Progenitor cell of endocrine pancreas (in vitro differentiated cells): ENCODE data around the gene MYRIP. TPM values are rescaled to one million over a fixed set of nuclear protein-coding genes. Genes with fewer than 3 reads are reported as not detected.

Source experiments
- DNase-seq: peaks from one replicate; pipeline ENCODE4 v3.0.0; 2021; ENCODE audit warnings: low spot score; ENCODE audit not compliant: unreplicated experiment
- H3K27ac Mint-ChIP-seq: 2 replicates; pipeline ENCODE4 v1.8.0; 2021; ENCODE audit warnings: mild to moderate bottlenecking, moderate library complexity, mixed read lengths
- H3K27me3 Mint-ChIP-seq: 2 replicates; pipeline ENCODE4 v1.8.0; 2021; ENCODE audit warnings: mixed read lengths
- H3K36me3 Mint-ChIP-seq: 2 replicates; pipeline ENCODE4 v1.8.0; 2022; ENCODE audit warnings: mixed read lengths; ENCODE audit not compliant: insufficient read depth
- H3K4me1 Mint-ChIP-seq: 2 replicates; pipeline ENCODE4 v1.8.0; 2021; ENCODE audit warnings: low read depth, mixed read lengths
- H3K4me3 Mint-ChIP-seq: 2 replicates; pipeline ENCODE4 v1.8.0; 2021; ENCODE audit warnings: low read depth, mild to moderate bottlenecking, moderate library complexity, mixed read lengths
- H3K9me3 Mint-ChIP-seq: 2 replicates; pipeline ENCODE4 v1.8.0; 2021; ENCODE audit warnings: low read depth, mixed read lengths
- total RNA-seq: library from RNA; stranded (reverse); gene quantifications from 2 replicates; pipeline ENCODE4 v1.2.1, GENCODE V29; 2021
- TF ChIP-seq, protein P1 (sequence below): fragments of 200-600 bp; sonication (generic); IDR thresholded peaks from one replicate; pipeline ENCODE4 v1.5.0; 2021; ENCODE audit warnings: antibody characterized with exemption, mild to moderate bottlenecking; ENCODE audit not compliant: unreplicated experiment

MYRIP gene
- total RNA-seq, 1 donor from 2014 or later = 0.57 TPM

DNA sequence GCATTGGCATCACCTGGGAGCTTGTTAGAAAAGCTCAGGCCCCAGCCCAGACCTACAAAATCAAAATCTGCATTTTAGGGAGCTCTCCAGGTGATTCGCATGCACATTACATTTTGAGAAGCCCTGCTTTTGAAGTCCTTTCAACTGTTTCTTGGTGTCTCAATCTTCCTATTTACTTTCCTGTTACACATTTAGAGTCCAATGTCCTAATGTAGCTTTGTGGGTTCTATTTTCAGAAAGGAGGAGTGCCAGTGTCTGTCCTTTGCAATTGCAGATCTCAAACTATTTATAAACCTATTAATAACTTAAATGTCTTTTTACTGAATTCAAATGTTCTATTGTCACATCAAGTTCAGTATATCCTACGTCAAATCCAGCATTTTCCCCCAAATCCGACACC, 27.8 kb upstream of the MYRIP start:
- TF ChIP-seq, protein P1, sequence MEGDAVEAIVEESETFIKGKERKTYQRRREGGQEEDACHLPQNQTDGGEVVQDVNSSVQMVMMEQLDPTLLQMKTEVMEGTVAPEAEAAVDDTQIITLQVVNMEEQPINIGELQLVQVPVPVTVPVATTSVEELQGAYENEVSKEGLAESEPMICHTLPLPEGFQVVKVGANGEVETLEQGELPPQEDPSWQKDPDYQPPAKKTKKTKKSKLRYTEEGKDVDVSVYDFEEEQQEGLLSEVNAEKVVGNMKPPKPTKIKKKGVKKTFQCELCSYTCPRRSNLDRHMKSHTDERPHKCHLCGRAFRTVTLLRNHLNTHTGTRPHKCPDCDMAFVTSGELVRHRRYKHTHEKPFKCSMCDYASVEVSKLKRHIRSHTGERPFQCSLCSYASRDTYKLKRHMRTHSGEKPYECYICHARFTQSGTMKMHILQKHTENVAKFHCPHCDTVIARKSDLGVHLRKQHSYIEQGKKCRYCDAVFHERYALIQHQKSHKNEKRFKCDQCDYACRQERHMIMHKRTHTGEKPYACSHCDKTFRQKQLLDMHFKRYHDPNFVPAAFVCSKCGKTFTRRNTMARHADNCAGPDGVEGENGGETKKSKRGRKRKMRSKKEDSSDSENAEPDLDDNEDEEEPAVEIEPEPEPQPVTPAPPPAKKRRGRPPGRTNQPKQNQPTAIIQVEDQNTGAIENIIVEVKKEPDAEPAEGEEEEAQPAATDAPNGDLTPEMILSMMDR = no peak
- no peaks in the 10 kb centered on the region for H3K4me1 Mint-ChIP-seq
- no peak overlapping the region for H3K4me3 Mint-ChIP-seq
- H3K9me3 Mint-ChIP-seq = peaks cover 11% of the 10 kb centered on the region
- no peaks in the 10 kb centered on the region for H3K36me3 Mint-ChIP-seq
- H3K27ac Mint-ChIP-seq = no peak overlapping the region
- peaks cover 15% of the 10 kb centered on the region for H3K27me3 Mint-ChIP-seq
- no peak for DNase-seq

- no peak for DNase-seq
- TF ChIP-seq, protein P1 = no peak
- no peak overlapping the region for H3K27ac Mint-ChIP-seq
Observed at GRCh38 chr3:39783680-39784079, 25.7 kb upstream of the MYRIP start.

DNA sequence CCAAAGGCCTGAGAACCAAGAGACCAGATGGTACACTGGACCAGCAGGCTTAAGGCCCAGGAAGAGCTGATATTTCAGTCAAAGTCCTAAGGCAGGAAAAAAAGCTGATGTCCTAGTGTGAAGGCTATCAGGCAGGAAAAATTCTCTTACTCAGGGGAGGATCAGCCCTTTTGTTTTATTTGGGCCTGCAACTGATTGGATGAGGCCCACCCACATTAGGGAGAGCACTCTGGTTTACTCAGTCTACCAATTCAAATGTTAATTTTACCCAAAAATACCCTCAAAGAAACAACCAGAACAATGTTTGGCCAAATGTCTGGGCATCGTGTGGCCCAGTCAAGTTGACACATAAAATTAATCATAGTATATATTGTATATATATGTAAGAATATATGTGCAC, 24.5 kb upstream of the MYRIP start:
- Mint-ChIP-seq H3K36me3 (no peaks in the 10 kb centered on the region), H3K27ac (no peak overlapping the region), H3K27me3 (peaks cover 16% of the 10 kb centered on the region), H3K9me3 (no peaks in the 10 kb centered on the region), H3K4me3 (no peak overlapping the region), H3K4me1 (no peaks in the 10 kb centered on the region)
- TF ChIP-seq, protein P1 = no peak
- DNase-seq = no peak

More at GRCh38 chr3:39783680-39784079, 25.7 kb upstream of the MYRIP start:
- peaks cover under 1% of the 10 kb centered on the region for H3K9me3 Mint-ChIP-seq
- no peaks in the 10 kb centered on the region for H3K4me1 Mint-ChIP-seq
- H3K36me3 Mint-ChIP-seq = no peaks in the 10 kb centered on the region
- H3K27me3 Mint-ChIP-seq = peaks cover 16% of the 10 kb centered on the region
- no peak overlapping the region for H3K4me3 Mint-ChIP-seq

GRCh38 chr3:39788128-39788883, 21.1 kb upstream of the MYRIP start:
- TF ChIP-seq, protein P1 = no peak
- DNase-seq = no peak
- Mint-ChIP-seq H3K27me3 (peaks cover 11% of the 10 kb centered on the region), H3K4me3 (no peak overlapping the region), H3K27ac (no peak overlapping the region), H3K9me3 (no peaks in the 10 kb centered on the region), H3K4me1 (no peaks in the 10 kb centered on the region), H3K36me3 (no peaks in the 10 kb centered on the region)

DNA sequence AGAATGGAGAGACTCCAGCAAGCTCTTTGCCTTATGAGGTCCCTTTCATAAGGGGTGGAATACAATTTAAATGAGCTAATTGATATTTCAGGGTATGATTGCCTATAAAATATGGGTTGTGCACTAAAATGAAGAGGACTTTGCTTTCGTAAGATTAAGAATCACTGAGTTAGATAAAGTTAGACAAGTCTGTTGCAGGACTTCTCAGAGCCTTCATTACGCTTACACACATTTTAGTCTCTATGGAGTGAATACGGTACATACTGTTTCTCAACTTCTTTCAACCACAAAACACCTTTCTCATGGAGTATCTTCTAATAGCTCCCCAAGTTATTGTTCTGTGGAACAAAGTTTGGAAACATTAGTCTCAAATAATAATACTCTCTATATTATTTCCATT, 17.8 kb upstream of the MYRIP start:
- H3K4me1 Mint-ChIP-seq = no peaks in the 10 kb centered on the region
- no peaks in the 10 kb centered on the region for H3K9me3 Mint-ChIP-seq
- DNase-seq = no peak
- TF ChIP-seq, protein P1 = no peak
- peaks cover 30% of the 10 kb centered on the region for H3K27me3 Mint-ChIP-seq
- no peak overlapping the region for H3K4me3 Mint-ChIP-seq
- H3K36me3 Mint-ChIP-seq = no peaks in the 10 kb centered on the region
- H3K27ac Mint-ChIP-seq = no peak overlapping the region
